NCI-H1105 treated with DMSO at 0.1 percent for 48 hours (cell line): ENCODE data around the gene GLCE.

Experiments
- DNase-seq: peaks from one replicate; lab custom pipeline; 2025; lab: John Stamatoyannopoulos, UW

GLCE gene

GRCh38 chr15:69206079-69206478 is 45.6 kb downstream of the GLCE start:
- DNase-seq, result no peak

GRCh38 chr15:69209661-69210060 is 49.2 kb downstream of the GLCE start:
- DNase-seq, result no peak

DNA sequence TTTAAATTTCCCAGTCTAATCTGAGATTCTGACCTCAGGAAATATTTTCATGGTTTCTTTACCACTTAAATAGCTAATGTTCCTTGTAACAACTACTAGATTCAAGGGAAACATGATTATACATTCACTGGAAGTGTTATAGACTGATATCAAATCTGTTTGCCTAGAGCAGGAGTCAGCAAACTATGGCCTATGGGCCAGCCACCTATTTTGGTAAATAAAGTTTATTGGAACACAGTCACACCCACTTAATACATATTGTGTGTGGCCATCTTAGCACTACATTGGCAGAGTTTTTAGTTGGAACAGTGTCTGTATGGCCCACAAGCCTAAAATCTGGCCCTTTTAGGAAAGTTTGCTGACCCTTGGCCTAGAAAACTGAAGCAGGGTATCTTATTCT is 50.1 kb downstream of the GLCE start:
- no peak for DNase-seq

- DNase-seq, result no peak
These were observed 53.4 kb downstream of the GLCE start for GRCh38 chr15:69213786-69214185.

DNA sequence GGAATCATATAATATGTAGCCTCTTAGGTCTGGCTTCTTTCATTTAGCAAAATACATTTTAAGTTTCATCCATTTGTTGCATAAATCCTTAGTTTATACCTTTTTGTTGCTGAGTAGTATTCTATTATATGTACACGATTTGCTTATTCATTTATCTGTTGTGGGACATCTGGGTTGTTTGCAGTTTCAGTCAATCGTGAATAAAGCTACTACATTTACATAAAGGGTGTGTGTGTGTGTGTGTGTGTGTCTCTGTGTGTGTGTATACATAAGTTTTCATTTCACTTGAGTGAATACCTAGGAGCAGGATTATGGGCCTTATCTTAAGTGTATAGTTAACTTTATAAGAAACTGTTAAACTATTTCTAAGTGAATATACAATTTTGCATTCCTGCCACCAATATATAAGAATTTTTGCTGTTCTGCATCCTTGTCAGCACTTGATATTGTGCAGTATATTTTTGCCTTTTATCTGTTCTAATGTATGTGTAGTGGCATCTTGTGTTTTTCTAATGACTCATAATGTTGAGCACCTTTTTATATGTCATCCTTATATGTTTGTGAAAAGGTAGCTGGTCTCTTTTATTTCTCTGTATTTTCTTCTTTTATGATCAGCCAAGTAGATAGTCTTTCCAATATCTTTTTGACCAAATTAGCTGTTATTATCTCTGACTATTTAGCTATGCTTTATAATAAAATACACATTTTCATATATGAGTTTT is 55.0 kb downstream of the GLCE start:
- DNase-seq, result no peak

DNA sequence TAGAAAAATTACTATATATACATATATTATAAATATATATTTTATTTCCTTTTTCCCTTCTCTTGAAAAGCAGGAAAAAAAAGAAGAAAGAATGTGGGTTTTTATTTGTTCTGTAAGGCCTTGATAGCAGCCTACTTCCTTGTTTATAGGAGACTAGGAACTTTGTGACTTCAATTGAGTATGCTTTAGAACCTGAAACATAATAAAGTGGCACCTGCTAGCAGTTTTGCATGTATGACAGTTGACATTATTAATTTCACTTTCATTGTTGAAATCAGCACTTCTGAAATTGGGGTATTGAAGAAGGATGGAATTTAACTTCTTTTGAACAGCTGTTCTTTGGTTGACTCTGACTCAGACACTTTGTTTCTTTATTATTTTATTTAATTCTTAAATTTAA is 56.9 kb downstream of the GLCE start:
- DNase-seq, result no peak

GRCh38 chr15:69219690-69220089 is 59.3 kb downstream of the GLCE start:
- no peak for DNase-seq

- DNase-seq, result no peak
These were observed 61.6 kb downstream of the GLCE start for GRCh38 chr15:69222002-69222474.

DNA sequence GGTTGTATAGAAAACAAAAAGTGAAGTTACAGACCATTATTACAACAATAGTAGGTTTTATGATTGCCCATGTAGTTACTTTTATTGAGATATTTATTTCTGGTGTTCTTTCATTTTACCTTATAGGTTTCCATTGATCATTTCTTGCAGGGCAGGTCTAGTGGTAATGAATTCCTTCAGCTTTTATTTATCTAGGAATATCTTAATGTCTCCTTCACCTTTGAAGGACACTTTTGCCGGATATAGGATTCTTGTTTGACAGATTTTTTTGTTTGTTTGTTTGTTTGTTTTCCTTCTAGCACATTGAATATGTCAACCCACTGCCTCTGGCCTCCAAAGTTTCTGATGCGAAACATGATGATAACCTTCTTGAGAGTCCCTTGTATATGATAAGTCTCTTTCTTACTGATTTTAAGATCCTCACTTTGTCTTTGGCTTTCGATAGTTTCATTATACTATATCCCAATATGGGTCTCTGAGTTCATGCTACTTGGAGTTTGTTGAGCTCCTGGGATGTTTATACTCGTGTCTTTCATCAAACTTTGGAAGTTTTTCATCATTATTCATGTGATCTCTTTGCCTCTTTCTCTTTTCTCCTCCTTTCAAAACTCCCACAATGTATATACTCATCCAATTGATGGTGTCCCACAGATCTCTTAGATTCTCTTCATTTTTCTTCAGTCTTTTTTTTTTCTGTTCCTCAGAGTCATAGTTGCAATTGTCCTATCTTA is 62.8 kb downstream of the GLCE start:
- DNase-seq, result no peak

- DNase-seq, result no peak
These were observed 63.9 kb downstream of the GLCE start for GRCh38 chr15:69224383-69224782.

DNA sequence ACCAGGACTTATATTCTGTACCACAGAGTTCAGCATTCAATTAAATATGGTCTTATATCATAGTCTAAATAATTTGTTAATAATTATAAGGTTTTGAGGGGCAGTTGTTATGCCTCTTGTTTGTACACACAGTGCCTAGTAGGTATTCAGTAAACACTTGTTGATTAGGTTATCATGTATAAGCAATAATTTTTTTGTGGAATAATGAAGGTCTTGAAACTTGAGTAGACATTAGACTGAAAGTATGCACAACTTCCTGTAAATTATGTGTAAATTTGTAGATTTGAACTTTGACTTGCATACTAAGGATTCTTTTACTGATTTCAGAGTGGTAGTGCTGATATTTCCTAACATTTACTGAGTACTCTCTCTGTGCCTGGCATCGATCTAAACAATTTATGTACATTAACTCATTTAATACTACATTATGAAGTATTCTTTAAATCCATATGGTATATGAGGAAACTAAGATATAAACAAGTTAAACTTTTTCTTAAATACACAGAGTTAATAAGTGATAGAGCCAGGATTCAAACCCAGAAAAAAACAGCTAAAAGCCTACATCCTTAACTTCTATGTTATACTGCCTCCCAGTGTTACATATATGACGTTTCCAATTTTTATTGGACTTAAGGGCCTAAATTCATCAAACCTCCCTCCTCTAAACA is 65.1 kb downstream of the GLCE start:
- DNase-seq, result peak; percentile 42

- no peak for DNase-seq
These were observed 65.6 kb downstream of the GLCE start for GRCh38 chr15:69226023-69226355.

DNA sequence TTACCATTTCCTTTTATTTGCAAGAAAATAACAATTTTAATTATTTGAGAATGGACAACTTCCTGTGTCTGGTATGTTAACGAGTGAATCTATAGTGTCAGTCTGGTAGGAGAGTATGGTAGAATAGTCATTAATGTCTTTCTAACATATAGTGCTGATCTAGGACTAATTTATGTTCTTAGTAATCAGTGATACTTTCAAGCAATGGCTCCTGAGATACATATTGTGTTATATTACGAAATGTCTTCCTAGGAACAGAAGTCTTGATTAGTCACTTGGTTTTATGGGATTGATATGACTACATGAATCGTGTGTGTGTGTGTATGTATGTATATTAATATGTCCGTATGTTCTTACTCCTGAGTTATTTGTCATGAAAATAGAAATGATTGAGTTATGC is 71.7 kb downstream of the GLCE start:
- no peak for DNase-seq

DNA sequence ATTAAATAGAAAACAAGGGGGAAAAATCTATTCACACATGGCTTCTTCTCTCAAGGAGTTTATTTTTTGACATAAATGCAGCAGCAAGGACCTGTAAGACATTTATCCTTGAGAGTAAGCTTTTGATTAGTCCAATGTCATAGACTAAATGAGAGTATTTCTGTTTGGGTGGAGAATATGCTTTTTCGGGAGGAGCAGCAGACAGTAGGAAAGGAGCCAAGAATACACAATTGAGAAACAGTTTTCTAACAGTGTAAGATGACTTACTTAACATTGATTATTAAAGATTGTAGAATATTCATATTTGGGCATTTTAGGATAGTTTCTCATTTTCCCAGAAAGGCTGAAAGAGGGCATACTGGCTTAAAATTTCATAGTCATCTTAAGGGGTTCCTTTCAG is 72.3 kb downstream of the GLCE start:
- no peak for DNase-seq

- no peak for DNase-seq
These were observed 74.2 kb downstream of the GLCE start for GRCh38 chr15:69234676-69235075.

GRCh38 chr15:69236505-69236904 is 76.1 kb downstream of the GLCE start:
- no peak for DNase-seq

DNA sequence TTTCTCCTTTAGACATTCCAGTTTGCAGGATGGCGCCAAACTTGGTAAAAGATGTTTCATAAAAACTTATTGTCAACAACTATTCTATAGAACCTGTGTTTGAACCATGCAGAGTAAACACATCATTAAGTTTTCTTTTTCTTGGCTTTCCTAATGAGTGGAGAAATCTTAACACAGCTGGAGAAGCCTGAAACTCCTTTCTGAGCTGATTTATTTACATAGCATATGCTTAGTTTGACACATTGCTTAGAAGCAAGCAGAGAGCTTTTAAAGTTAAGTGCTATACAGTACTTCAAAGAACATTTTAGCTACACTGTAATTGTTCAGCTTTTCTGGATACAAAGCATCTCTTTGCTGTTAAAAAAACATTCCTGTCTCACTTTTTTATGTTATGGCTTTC is 77.3 kb downstream of the GLCE start:
- DNase-seq, result no peak

GRCh38 chr15:69244798-69245197 is 84.4 kb downstream of the GLCE start:
- no peak for DNase-seq

DNA sequence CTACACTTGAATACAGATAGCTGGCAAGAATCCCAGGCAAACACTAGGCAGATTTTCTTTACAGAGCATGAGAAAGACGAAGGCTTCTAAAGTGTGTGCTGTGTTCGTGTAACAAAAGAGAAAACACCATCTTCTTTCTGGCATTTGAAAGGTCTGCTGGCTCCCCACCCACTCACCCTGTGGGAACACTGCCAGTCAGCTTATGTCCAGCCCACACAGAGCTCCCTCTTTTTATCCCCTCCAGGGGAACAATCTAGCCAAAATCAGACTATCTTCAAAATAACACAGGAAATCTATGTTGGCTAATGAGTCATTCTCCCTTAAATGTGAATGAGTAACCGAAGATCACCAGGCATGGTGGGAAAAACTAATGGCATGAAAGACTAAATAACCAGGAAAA is 92.7 kb downstream of the GLCE start:
- peak; percentile 91 for DNase-seq

- DNase-seq, result peak; percentile 65
These were observed 105.0 kb downstream of the GLCE start for GRCh38 chr15:69265347-69265955.

DNA sequence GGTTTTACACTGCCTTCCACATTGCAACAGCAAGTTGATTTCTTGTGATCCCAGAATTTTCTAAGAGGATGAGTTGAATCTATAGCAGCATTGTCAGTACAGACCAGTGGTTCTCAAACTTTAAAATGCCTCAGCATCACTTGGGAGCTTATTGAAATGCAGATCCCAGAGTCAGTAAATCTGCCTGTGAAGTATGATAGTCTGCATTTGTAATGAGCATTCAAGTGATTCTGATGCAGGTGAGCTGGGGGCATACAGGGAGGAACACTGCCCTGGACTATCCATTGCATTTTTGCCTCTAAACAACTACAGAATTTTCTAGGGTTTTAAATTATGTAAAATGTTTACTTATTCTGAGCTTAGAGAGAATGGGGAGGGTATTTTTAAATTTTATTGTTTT is 110.8 kb downstream of the GLCE start:
- DNase-seq, result no peak

GRCh38 chr15:69272139-69272538 is 111.7 kb downstream of the GLCE start:
- no peak for DNase-seq

GRCh38 chr15:69272891-69273290 is 112.5 kb downstream of the GLCE start:
- DNase-seq, result no peak
